ENCODE measurements around the gene CHCHD3.

Gene CHCHD3

GRCh38 chr7:132800522-132800921, 281.4 kb downstream of the CHCHD3 start:
- DNase-seq: no peak

DNA sequence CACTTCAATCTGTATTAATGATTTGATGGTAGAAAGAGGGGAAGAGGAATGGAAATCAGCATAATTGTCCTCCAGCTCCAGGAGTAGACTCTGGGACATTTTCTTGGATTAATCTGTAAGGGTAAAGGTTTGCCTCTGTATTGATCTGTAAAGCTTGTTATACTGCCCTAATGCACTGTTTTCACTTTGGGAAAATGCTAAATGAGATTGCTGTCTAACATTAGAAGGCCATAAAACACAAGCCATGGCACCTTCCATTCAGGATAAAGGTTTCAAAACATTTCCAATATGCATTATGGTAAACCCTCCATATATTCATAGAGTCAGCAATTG, 282.8 kb downstream of the CHCHD3 start:
- DNase-seq: no peak

DNA sequence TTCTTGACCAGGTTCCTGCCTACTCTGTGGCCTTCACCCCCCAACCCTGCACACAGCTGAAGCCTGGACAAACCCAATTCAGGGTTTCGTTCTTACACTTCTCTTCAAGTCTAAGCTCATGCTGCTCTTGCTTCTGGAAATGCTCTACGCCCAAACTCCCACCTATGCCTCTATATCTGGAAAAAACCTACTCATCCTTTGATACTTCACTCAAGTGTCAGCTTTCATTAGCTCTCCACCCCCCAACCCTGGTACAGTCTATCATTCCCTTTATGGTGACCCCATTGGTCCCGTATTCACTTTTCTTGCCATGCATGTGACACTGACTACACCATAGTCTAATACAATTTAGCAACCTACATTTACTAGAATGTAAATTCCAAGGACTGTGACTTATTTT, 284.7 kb downstream of the CHCHD3 start:
- DNase-seq: no peak

GRCh38 chr7:132793474-132793873, 288.4 kb downstream of the CHCHD3 start:
- DNase-seq: no peak

DNA sequence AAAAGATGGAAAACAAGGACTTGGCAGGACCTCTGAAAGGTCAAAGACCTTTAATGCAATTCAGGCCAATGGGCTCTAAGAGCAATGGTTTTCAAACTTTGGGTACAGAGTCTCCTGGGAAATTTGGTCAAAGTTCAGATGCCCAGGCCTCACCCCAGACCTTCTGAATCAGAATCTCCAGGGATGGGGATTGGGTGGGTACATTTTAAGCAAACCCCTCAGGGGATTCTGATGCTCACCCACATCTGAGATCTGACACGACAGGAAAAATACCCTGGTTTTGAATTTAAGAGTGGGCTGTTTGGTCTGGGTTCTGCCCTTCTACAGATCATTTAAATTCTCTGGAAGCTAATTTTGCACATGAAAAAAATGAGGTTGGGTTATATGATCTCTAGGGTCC, 290.9 kb downstream of the CHCHD3 start:
- DNase-seq: no peak

GRCh38 chr7:132790104-132790503, 291.8 kb downstream of the CHCHD3 start:
- DNase-seq: no peak

GRCh38 chr7:132789281-132789680, 292.6 kb downstream of the CHCHD3 start:
- DNase-seq: no peak

GRCh38 chr7:132785870-132786269, 296.0 kb downstream of the CHCHD3 start:
- DNase-seq: no peak

DNA sequence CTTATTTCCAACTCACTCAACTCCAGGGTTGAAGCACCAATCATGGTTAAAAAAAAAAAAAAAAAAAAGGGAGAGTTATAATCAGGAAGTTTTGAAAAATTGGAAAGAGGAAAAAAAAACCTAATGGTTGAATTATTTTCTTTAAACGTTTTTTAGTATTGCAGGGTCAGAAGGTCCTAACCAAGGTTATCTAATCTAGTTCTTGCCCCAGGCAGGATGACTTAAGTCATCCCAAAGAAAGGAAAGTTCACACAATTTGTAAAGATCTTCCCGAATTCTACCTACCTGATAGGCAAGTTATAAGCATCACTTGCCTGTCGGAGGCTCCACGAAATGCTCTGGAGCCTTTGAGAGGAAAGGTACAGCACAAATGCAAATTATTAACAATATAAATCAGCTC, 297.5 kb downstream of the CHCHD3 start:
- DNase-seq: no peak

- peak; percentile 11 for DNase-seq
Measured at GRCh38 chr7:132783824-132784223, 298.1 kb downstream of the CHCHD3 start.

DNA sequence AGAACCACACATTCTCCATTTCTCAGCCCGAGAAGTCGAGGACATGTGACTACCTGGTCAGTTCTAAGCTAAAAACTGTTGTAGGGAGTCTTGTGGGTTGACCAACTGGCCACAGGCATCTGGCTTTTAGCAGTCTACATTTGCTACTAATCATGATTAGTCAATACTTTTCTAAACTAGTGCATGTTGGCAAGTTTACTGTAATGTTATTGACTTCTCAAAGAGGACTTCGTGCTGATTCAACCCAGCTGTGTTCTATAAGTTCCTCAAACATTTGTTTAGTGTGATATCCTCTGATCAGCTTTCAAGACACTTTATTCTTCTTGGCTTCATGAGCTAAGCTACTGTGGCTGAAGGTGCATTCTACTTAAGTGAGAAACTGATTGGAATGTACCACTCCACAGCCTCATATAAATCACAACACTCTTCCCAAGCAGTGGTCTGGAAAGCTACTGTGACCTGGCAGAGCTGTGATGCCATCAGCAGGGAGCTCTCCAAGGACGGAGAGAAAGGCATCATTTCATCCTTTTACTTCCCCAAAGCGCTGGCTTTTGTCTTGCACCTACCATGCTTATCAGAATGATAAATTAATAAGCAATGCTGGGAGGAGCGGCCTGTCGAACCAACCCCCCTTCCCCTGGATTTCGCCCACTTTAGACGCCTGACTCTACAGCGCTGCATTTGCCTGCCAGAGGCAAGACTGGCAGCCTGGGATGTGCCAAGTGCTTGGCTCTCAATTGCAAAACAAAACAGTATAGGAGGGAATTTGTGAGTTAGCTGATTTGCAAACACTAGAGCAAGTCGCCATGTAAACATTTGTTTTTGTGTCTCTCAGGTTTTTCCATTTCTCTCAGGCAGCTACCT, 298.9 kb downstream of the CHCHD3 start:
- no peak for DNase-seq

- DNase-seq: no peak
Measured at GRCh38 chr7:132780822-132781221, 301.1 kb downstream of the CHCHD3 start.

DNA sequence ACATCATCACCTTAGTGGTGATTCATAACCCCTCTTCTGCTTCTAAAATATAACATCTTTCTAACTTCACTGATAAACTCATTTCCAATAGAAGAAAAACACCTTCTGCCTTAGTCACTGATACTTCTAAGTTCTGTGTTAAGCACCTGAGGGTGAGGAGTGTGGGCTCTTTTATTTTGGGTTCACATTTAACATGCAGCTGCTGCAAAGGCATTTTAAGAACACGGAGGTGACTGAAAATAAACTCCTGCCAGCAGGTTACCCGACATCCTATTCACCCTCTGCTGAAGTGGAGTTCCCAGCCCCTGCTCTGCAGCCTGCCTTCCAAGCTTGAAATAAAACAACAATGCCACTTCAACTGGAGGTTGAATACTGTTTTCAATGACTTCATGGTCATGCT, 302.7 kb downstream of the CHCHD3 start:
- no peak for DNase-seq

- DNase-seq: no peak
Measured at GRCh38 chr7:132778761-132779160, 303.1 kb downstream of the CHCHD3 start.

DNA sequence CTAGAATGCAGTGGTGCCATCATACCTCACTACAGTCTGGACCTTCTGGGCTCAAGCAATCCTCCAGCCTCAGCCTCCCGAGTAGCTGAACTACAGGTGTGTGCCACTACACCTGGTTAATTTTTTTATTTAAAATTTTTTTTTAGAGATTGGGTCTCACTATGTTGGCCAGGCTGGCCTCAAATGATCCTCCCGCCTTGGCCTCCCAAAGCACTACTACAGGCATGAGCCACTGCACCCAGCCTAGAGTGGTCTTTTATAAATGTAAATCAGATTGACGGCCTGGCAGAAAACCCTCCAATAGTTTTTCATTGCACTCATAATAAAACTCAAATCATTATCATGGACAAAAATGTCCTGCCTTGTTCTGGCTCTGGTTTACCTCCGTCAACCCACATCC, 303.9 kb downstream of the CHCHD3 start:
- no peak for DNase-seq

GRCh38 chr7:132777414-132777813, 304.5 kb downstream of the CHCHD3 start:
- DNase-seq: no peak

GRCh38 chr7:132776048-132776620, 305.8 kb downstream of the CHCHD3 start:
- no peak for DNase-seq

GRCh38 chr7:132773527-132773956, 308.3 kb downstream of the CHCHD3 start:
- DNase-seq: no peak

- no peak for DNase-seq
Measured at GRCh38 chr7:132771301-132771730, 310.6 kb downstream of the CHCHD3 start.

- DNase-seq: no peak
Measured at GRCh38 chr7:132770055-132770454, 311.8 kb downstream of the CHCHD3 start.

GRCh38 chr7:132769280-132769679, 312.6 kb downstream of the CHCHD3 start:
- DNase-seq: no peak

DNA sequence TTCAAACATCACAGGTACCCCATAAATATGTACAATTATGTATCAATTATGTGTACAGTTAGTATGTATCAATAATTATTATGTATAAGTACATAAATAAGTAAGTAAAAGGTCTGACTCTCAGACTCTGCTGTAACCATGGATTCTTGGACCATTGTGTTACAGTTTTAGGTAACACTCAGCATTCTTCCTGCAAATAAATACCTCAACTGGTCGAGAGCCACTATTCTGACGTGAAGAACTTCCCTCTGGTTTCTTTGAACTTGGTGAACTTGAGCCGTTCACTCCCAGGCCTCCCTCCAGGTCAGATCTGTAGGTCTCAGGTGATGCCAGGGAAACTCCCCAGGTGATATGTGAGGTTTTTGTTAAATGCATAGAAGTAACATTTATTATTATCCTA, 313.8 kb downstream of the CHCHD3 start:
- no peak for DNase-seq

- no peak for DNase-seq
Measured at GRCh38 chr7:132767378-132767777, 314.5 kb downstream of the CHCHD3 start.

DNA sequence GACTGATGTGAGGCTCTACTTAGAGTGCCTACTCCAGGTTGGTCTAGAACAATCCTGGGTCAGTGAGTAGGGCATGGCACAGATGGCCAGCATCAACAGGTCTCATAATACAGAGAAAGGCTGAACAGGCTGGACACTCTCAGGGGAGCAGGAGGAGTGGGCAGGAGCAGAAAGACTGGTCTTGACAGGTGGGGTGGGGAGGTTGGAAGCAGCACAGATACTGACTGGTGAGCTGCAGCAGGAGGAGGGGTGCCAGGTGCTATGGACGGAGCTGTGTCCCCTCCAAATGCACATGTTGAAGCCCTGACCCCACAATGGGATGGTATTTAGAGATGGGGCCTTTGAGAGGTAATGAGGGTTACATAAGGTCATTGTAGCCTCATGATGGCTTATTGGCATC, 315.2 kb downstream of the CHCHD3 start:
- no peak for DNase-seq

GRCh38 chr7:132765861-132766260, 316.0 kb downstream of the CHCHD3 start:
- DNase-seq: no peak
